Measurements from ENCODE around the gene SIN3B. TPM values are rescaled to one million over a fixed set of nuclear protein-coding genes. Genes with fewer than 3 reads are reported as not detected.

Gene SIN3B
- total and polyA plus RNA-seq, 9 of the 15 experiments (the other 6 are each of a cell fraction or from before 2014, with no cell fraction given): 0.51 to 34.2 (median 14.3) TPM

- peaks cover 2% of the 10 kb centered on the region for H3K9me1 ChIP-seq (ENCODE audit: control insufficient read depth, insufficient read depth, low read length)
- intact Hi-C loops (cut with micrococcal nuclease): no loop called here
- no peaks in the 10 kb centered on the region for H3K9me3 ChIP-seq (replicated peaks; ENCODE audit: control insufficient read depth, insufficient read depth, low read depth, low read length)
- H3K36me3 ChIP-seq (ENCODE audit: control insufficient read depth, insufficient read depth, low read length): peaks cover 44% of the 10 kb centered on the region; the same call in 2 of the 3 replicates
- no peak overlapping the region for H3K4me2 ChIP-seq (ENCODE audit: insufficient read depth, low read length)
- 94% methylated on average over 9 of the region's 9 CpGs for WGBS (ENCODE audit: insufficient coverage, low coverage, missing lambda C conversion rate)
- FAIRE-seq (no peak), DNase-seq (ENCODE audit: extremely low read depth in 1 of 4, low spot score in 3 of 4) (no peak), ATAC-seq (no peak)
- BruUV-seq (replicated peaks): no TSS peak
- no peak overlapping the region for H3K4me3 ChIP-seq
- H2AFZ ChIP-seq (ENCODE audit: low read depth, low read length): no peak overlapping the region
- TF ChIP-seq IFI16 (CRISPR knock-in tag; IDR thresholded peaks at IDR 0.05): no peak
- H3K4me1 ChIP-seq (replicated peaks in 1 of 2; ENCODE audit: control insufficient read depth in 2 of 2, insufficient read depth in 2 of 2, low read length in 2 of 2): peaks cover 15 to 18% of the 10 kb centered on the region in 2 experiments
- no peaks in the 10 kb centered on the region; a peak in 1 of 5 replicates for H3K27me3 ChIP-seq (ENCODE audit: control insufficient read depth in 2 of 2, insufficient read depth in 2 of 2, low read length in 2 of 2)
- H3K79me2 ChIP-seq (ENCODE audit: control insufficient read depth, insufficient read depth, low read length): peaks cover 21% of the 10 kb centered on the region
- ChIA-PET POLR2A (no interaction called here), CTCF (ENCODE audit: low intra/inter-chr PET ratio) (no interaction called here)
- no peak overlapping the region for H3K9ac ChIP-seq (ENCODE audit: insufficient read depth in 1 of 2, low read depth in 2 of 2, low read length in 2 of 2)
- no peak overlapping the region for H3K27ac ChIP-seq (ENCODE audit: extremely low read depth, low read depth, low read length)
- in situ Hi-C loops (cut with MboI): no loop called here
- 0 out of 2 replicates have a peak, but pooled peaks cover 3% of the 10 kb centered on the region for H4K20me1 ChIP-seq (replicated peaks; ENCODE audit: control insufficient read depth, insufficient read depth, low read length)
Observed at GRCh38 chr19:16831531-16831930, 2.3 kb downstream of the SIN3B start.

- ATAC-seq (no peak), DNase-seq (ENCODE audit: extremely low read depth in 1 of 4, low spot score in 3 of 4) (no peak), FAIRE-seq (no peak)
- Histone ChIP-seq H3K27me3 (ENCODE audit: control insufficient read depth in 2 of 2, insufficient read depth in 2 of 2, low read length in 2 of 2) (no peaks in the 10 kb centered on the region), H2AFZ (ENCODE audit: low read depth, low read length) (no peak overlapping the region), H3K9me3 (replicated peaks; ENCODE audit: control insufficient read depth, insufficient read depth, low read depth, low read length) (no peaks in the 10 kb centered on the region), H3K27ac (ENCODE audit: extremely low read depth, low read depth, low read length) (no peak overlapping the region), H3K4me1 (replicated peaks in 1 of 2; ENCODE audit: control insufficient read depth in 2 of 2, insufficient read depth in 2 of 2, low read length in 2 of 2) (peaks cover 6 to 15% of the 10 kb centered on the region in 2 experiments), H3K36me3 (ENCODE audit: control insufficient read depth, insufficient read depth, low read length) (peaks cover 71% of the 10 kb centered on the region; the same call in 2 of the 3 replicates), H3K9me1 (ENCODE audit: control insufficient read depth, insufficient read depth, low read length) (peaks cover 12% of the 10 kb centered on the region), H4K20me1 (replicated peaks; ENCODE audit: control insufficient read depth, insufficient read depth, low read length) (0 out of 2 replicates have a peak, but pooled peaks cover 3% of the 10 kb centered on the region), H3K4me2 (ENCODE audit: insufficient read depth, low read length) (no peak overlapping the region), H3K79me2 (ENCODE audit: control insufficient read depth, insufficient read depth, low read length) (peaks cover 17% of the 10 kb centered on the region), H3K9ac (ENCODE audit: insufficient read depth in 1 of 2, low read depth in 2 of 2, low read length in 2 of 2) (no peak overlapping the region), H3K4me3 (no peak overlapping the region)
- POLR2A ChIA-PET: no interaction called here
- intact Hi-C loops (cut with micrococcal nuclease) (no loop called here), in situ Hi-C loops (cut with MboI) (no loop called here)
- 92% methylated on average over 9 of the region's 13 CpGs for WGBS (ENCODE audit: insufficient coverage, low coverage, missing lambda C conversion rate)
- no TSS peak for BruUV-seq (replicated peaks)
- CTCF ChIA-PET (ENCODE audit: low intra/inter-chr PET ratio): interaction anchor here (0.6 kb wide), 1 partner anchor 67 kb away, joined by 3 read pairs; no protein-coding TSS in a partner anchor
- TF ChIP-seq GABPB2 (CRISPR knock-in tag; conservative IDR thresholded peaks at IDR 0.05) (no peak), NUFIP1 (IDR thresholded peaks at IDR 0.05; ENCODE audit: partially characterized antibody) (no peak), STAT6 (CRISPR knock-in tag; IDR thresholded peaks at IDR 0.05) (no peak), EWSR1 (IDR thresholded peaks at IDR 0.05; ENCODE audit: borderline replicate concordance, low read depth, partially characterized antibody) (no peak), ZNF12 (CRISPR knock-in tag; IDR thresholded peaks at IDR 0.05) (no peak), NFATC3 (IDR thresholded peaks at IDR 0.05) (no peak), SFPQ (IDR thresholded peaks at IDR 0.05; ENCODE audit: low read depth, low read length) (no peak), CREBBP (IDR thresholded peaks at IDR 0.05; ENCODE audit: low read depth, low read length) (no peak), ZNF431 (CRISPR knock-in tag; IDR thresholded peaks at IDR 0.05) (no peak), MEF2D (tag; conservative IDR thresholded peaks at IDR 0.05; ENCODE audit: low read depth) (no peak), ZNF24 (IDR thresholded peaks at IDR 0.05) (no peak), SMAD1 (IDR thresholded peaks at IDR 0.05; ENCODE audit: low read depth, low read length, partially characterized antibody) (no peak)
Observed at GRCh38 chr19:16834747-16835146, 5.5 kb downstream of the SIN3B start.
